Left ventricle myocardium superior (tissue), 1 donor: ENCODE measurements around the gene ANTXRL. TPM values are rescaled to one million over a fixed set of nuclear protein-coding genes. Genes with fewer than 3 reads are reported as not detected.
"Not testable (repeated sequence)": the region's sequence is repeated elsewhere in the genome, so short reads cannot be mapped to it uniquely, and the experiment has no call there.

Experiments used
- ATAC-seq: fragments of 200-7000 bp; cut with Tn5 transposase; one replicate; pipeline ENCODE4 v1.9.1; 2020; ENCODE audit warnings: mild to moderate bottlenecking, moderate library complexity
- DNase-seq: peaks from one replicate; pipeline ENCODE4 v3.0.0-alpha.2; 2020
- intact Hi-C: fragments of 100-400 bp; cut with micrococcal nuclease; formaldehyde crosslinking; loops from one replicate; pipeline ENCODE4 v1.11.0; 2022
- long read RNA-seq: library from polyadenylated mRNA; unstranded; transcript quantifications from one replicate; pipeline ENCODE4 v2.0.0, GENCODE V29; 2021
- total RNA-seq: library from RNA; stranded (reverse); fragmentation: NEBNext Ultra II Directional; extraction: Animal tissue kit (Norgen Biotek cat#: 25700); gene quantifications from one replicate; pipeline ENCODE4 v1.2.1, GENCODE V29; 2021
- donor health status: DM: no; HTN: yes; CAD: no; lungs with severe emphysema.

The ANTXRL gene
- not detected for total RNA-seq
- long read RNA-seq: 0 reads

GRCh38 chr10:46286991-46287693 lies at the start of gene ANTXRL:
Gene ANTXRL (plus strand): TSS chr10:46286997. CDS start chr10:46287263, 266 bp downstream.
- no peak for ATAC-seq
- intact Hi-C loops: no loop called here
- DNase-seq: no peak

- no peak for DNase-seq
- intact Hi-C loops: no loop called here
- no peak for ATAC-seq
Observed at GRCh38 chr10:46237815-46238510, 48.8 kb upstream of the ANTXRL start.

GRCh38 chr10:46239247-46239646 lies 47.5 kb upstream of the ANTXRL start:
- intact Hi-C loops: no loop called here
- DNase-seq (no peak), ATAC-seq (no peak)

GRCh38 chr10:46239993-46240683 lies 46.7 kb upstream of the ANTXRL start:
- DNase-seq (peak; percentile 3), ATAC-seq (no peak)
- intact Hi-C loops: no loop called here

GRCh38 chr10:46240684-46241565 lies 45.9 kb upstream of the ANTXRL start:
- intact Hi-C loops: no loop called here
- ATAC-seq (no peak), DNase-seq (no peak)

- no peak for ATAC-seq
- DNase-seq: no peak
- intact Hi-C loops: no loop called here
Observed at GRCh38 chr10:46245381-46245900, 41.4 kb upstream of the ANTXRL start.

- ATAC-seq, intact Hi-C loops, DNase-seq: not testable (repeated sequence)
Observed at GRCh38 chr10:46246400-46247180, 40.2 kb upstream of the ANTXRL start.

- DNase-seq: no peak
- intact Hi-C loops: no loop called here
- ATAC-seq: no peak
Observed at GRCh38 chr10:46247181-46247475, 39.7 kb upstream of the ANTXRL start.

- intact Hi-C loops: no loop called here
- peak; percentile 67 for DNase-seq
- peak; percentile 85 for ATAC-seq
Observed at GRCh38 chr10:46247808-46248569, 38.8 kb upstream of the ANTXRL start.

- ATAC-seq (no peak), DNase-seq (no peak)
- intact Hi-C loops: no loop called here
Observed at GRCh38 chr10:46248651-46249146, 38.1 kb upstream of the ANTXRL start.

GRCh38 chr10:46249617-46250344 lies 37.0 kb upstream of the ANTXRL start:
- intact Hi-C loops, DNase-seq, ATAC-seq: not testable (repeated sequence)

- ATAC-seq (no peak), DNase-seq (no peak)
- intact Hi-C loops: no loop called here
Observed at GRCh38 chr10:46250481-46250880, 36.3 kb upstream of the ANTXRL start.

- DNase-seq (no peak), ATAC-seq (no peak)
- intact Hi-C loops: no loop called here
Observed at GRCh38 chr10:46250898-46251856, 35.6 kb upstream of the ANTXRL start.

- ATAC-seq (peak; percentile 87), DNase-seq (peak; percentile 66)
- intact Hi-C loops: no loop called here
Observed at GRCh38 chr10:46251857-46252847, 34.6 kb upstream of the ANTXRL start.
